H1 (cell line): ENCODE measurements around the gene CEP350. TPM values are rescaled to one million over a fixed set of nuclear protein-coding genes. Genes with fewer than 3 reads are reported as not detected.

Source experiments
- CTCF ChIA-PET: fragments of 300-600 bp; sonication (Branson Sonifier 250); formaldehyde crosslinking; loops from one replicate; lab custom pipeline; 2021; ENCODE audit not compliant: partially characterized antibody; lab: Charles Lee
- POLR2A ChIA-PET: fragments of 300-600 bp; sonication (Branson Sonifier 250); formaldehyde crosslinking; loops from one replicate; lab custom pipeline; 2021; ENCODE audit warnings: inconsistent platforms; ENCODE audit not compliant: partially characterized antibody; lab: Charles Lee
- DNase-seq, 2 experiments: peaks; one replicate each; pipeline versions ENCODE4 v3.0.0 to v3.0.0-alpha.2; 2010 to 2022; ENCODE audit warnings: low spot score in 2 of 2, low read depth in 1 of 2, mixed read lengths in 1 of 2
- FAIRE-seq: peaks from 2 replicates; lab custom pipeline; 2011; peaks lifted over from hg19 to GRCh38; lab: Jason Lieb, UNC
- H2AFZ ChIP-seq: 2 replicates; pipeline ENCODE4 v1.8.1; 2012; ENCODE audit warnings: low read length, inconsistent platforms
- H2AK5ac ChIP-seq: 2 replicates; pipeline ENCODE4 v1.6.1; 2013; ENCODE audit warnings: low read depth, low read length
- H2BK120ac ChIP-seq: replicated peaks from 2 replicates; pipeline ENCODE3; 2013; ENCODE audit warnings: low read depth, low read length, inconsistent platforms
- H2BK12ac ChIP-seq: 2 replicates; pipeline ENCODE4 v1.6.1; 2013; ENCODE audit warnings: low read depth, low read length
- H2BK15ac ChIP-seq: 2 replicates; pipeline ENCODE4 v1.6.1; 2013; ENCODE audit warnings: low read length
- H2BK20ac ChIP-seq: 2 replicates; pipeline ENCODE4 v1.6.1; 2013; ENCODE audit warnings: low read length
- H2BK5ac ChIP-seq: 2 replicates; pipeline ENCODE4 v1.6.1; 2013; ENCODE audit warnings: low read depth, low read length
- H3K14ac ChIP-seq: 2 replicates; pipeline ENCODE4 v1.6.1; 2013; ENCODE audit warnings: inconsistent platforms; ENCODE audit not compliant: insufficient read length
- H3K18ac ChIP-seq: 2 replicates; pipeline ENCODE4 v1.6.1; 2013; ENCODE audit warnings: low read length; ENCODE audit errors: extremely low read depth
- H3K23ac ChIP-seq: 2 replicates; pipeline ENCODE4 v1.6.1; 2013; ENCODE audit warnings: inconsistent platforms; ENCODE audit not compliant: insufficient read length
- H3K23me2 ChIP-seq: 2 replicates; pipeline ENCODE4 v1.6.1; 2013; ENCODE audit warnings: low read depth, low read length
- H3K27ac ChIP-seq: 2 replicates; pipeline ENCODE4 v1.6.1; 2011; ENCODE audit warnings: low read depth, low read length, inconsistent platforms
- H3K27me3 ChIP-seq, 4 experiments: replicated peaks in 1 of 4; 1 replicate in 1 of 4; 2 replicates in 3 of 4; pipeline versions ENCODE4 v1.6.1 to v1.8.1; 2011 to 2013; ENCODE audit warnings: low read length in 3 of 4, mild to moderate bottlenecking in 3 of 4, inconsistent platforms in 2 of 4, mixed read lengths in 2 of 4, moderate library complexity in 1 of 4; ENCODE audit not compliant: control insufficient read depth in 3 of 4, insufficient read depth in 3 of 4; ENCODE audit errors: extremely low read depth in 1 of 4
- H3K36me3 ChIP-seq, 4 experiments: 2 replicates each; pipeline versions ENCODE4 v1.6.1 to v1.8.1; 2011 to 2013; ENCODE audit warnings: mild to moderate bottlenecking in 4 of 4, low read length in 3 of 4, moderate library complexity in 2 of 4, control low read depth in 1 of 4, inconsistent platforms in 1 of 4; ENCODE audit not compliant: insufficient read depth in 4 of 4, control insufficient read depth in 2 of 4
- H3K4ac ChIP-seq: replicated peaks from 2 replicates; pipeline ENCODE3; 2013; ENCODE audit warnings: low read length, low read depth, mixed read lengths, inconsistent platforms; ENCODE audit not compliant: insufficient read length
- H3K4me1 ChIP-seq, 4 experiments: replicated peaks in 1 of 4; 1 replicate in 1 of 4; 2 replicates in 3 of 4; pipeline versions ENCODE4 v1.6.1 to v1.8.1; 2011 to 2013; ENCODE audit warnings: low read length in 3 of 4, inconsistent platforms in 2 of 4, mixed read lengths in 1 of 4; ENCODE audit not compliant: insufficient read depth in 4 of 4, control insufficient read depth in 3 of 4
- H3K4me2 ChIP-seq, 2 experiments: 2 replicates each; pipeline versions ENCODE4 v1.6.1 to v1.8.1; 2011 to 2013; ENCODE audit warnings: low read depth in 2 of 2, low read length in 2 of 2, control low read depth in 1 of 2, inconsistent platforms in 1 of 2, mild to moderate bottlenecking in 1 of 2; ENCODE audit not compliant: insufficient read depth in 1 of 2
- H3K4me3 ChIP-seq, 4 experiments: fragments of 200-600, 300-600 bp in 1 of 4; sonication (generic), shearing (Covaris generic), sonication (Bioruptor Twin) in 1 of 4; 2 replicates each; pipeline versions ENCODE4 v1.5.1 to v1.8.1; 2011 to 2016; ENCODE audit warnings: low read length in 4 of 4, low read depth in 3 of 4, control low read depth in 2 of 4, inconsistent platforms in 2 of 4, mild to moderate bottlenecking in 2 of 4, mixed read lengths in 1 of 4, moderate library complexity in 1 of 4; ENCODE audit not compliant: insufficient read depth in 2 of 4; ENCODE audit errors: extremely low read depth in 1 of 4
- H3K56ac ChIP-seq: replicated peaks from 2 replicates; pipeline ENCODE3; 2013; ENCODE audit warnings: low read depth, mild to moderate bottlenecking, mixed read lengths, low read length, inconsistent platforms; ENCODE audit not compliant: insufficient read length
- H3K79me1 ChIP-seq: 2 replicates; pipeline ENCODE4 v1.6.1; 2013; ENCODE audit warnings: low read depth, low read length, control low read depth
- H3K79me2 ChIP-seq, 2 experiments: 2 replicates each; pipeline versions ENCODE4 v1.6.1 to v1.8.1; 2012 to 2013; ENCODE audit warnings: low read length in 2 of 2, mild to moderate bottlenecking in 2 of 2, inconsistent platforms in 1 of 2; ENCODE audit not compliant: insufficient read depth in 2 of 2, control insufficient read depth in 1 of 2
- H3K9ac ChIP-seq, 4 experiments: replicated peaks in 1 of 4; 1 replicate in 1 of 4; 2 replicates in 3 of 4; pipeline versions ENCODE4 v1.6.1 to v1.8.1; 2011 to 2013; ENCODE audit warnings: low read depth in 3 of 4, low read length in 3 of 4, control low read depth in 2 of 4, mild to moderate bottlenecking in 2 of 4, moderate library complexity in 2 of 4, inconsistent platforms in 1 of 4; ENCODE audit errors: extremely low read depth in 1 of 4
- H3K9me3 ChIP-seq, 2 experiments: 2 replicates each; pipeline versions ENCODE4 v1.6.1 to v1.8.1; 2012 to 2013; ENCODE audit warnings: mild to moderate bottlenecking in 2 of 2, moderate library complexity in 2 of 2, control low read depth in 1 of 2, inconsistent platforms in 1 of 2, low read depth in 1 of 2, low read length in 1 of 2, mixed read lengths in 1 of 2; ENCODE audit not compliant: insufficient read depth in 2 of 2
- H4K20me1 ChIP-seq, 2 experiments: replicated peaks in 1 of 2; 2 replicates each; pipeline versions ENCODE3 to v1.8.1; 2011 to 2013; ENCODE audit warnings: inconsistent platforms in 2 of 2, low read length in 2 of 2, mild to moderate bottlenecking in 1 of 2; ENCODE audit not compliant: insufficient read depth in 2 of 2, control insufficient read depth in 1 of 2
- H4K5ac ChIP-seq: 2 replicates; pipeline ENCODE4 v1.6.1; 2013; ENCODE audit warnings: low read length, low read depth, mixed read lengths, inconsistent platforms; ENCODE audit not compliant: insufficient read length
- H4K8ac ChIP-seq: 2 replicates; pipeline ENCODE4 v1.8.0; 2013; ENCODE audit warnings: mild to moderate bottlenecking, moderate library complexity, low read length, inconsistent platforms; ENCODE audit not compliant: insufficient read depth; ENCODE audit errors: extremely low read depth
- H4K91ac ChIP-seq: replicated peaks from 2 replicates; pipeline ENCODE3; 2013; ENCODE audit warnings: low read length, mixed read lengths, inconsistent platforms; ENCODE audit not compliant: insufficient read length
- GABPA ChIP-seq: IDR thresholded peaks from 2 replicates; pipeline ENCODE4 v1.6.1; 2011; ENCODE audit warnings: mild to moderate bottlenecking, low read length, moderate library complexity, borderline replicate concordance; ENCODE audit not compliant: insufficient read depth
- JUN ChIP-seq: IDR thresholded peaks from 2 replicates; pipeline ENCODE4 v1.6.1; 2011; ENCODE audit warnings: low read depth, mild to moderate bottlenecking, improper control_type of control experiment, low read length
- TAF7 ChIP-seq: optimal IDR thresholded peaks from 2 replicates; pipeline ENCODE3; 2011; ENCODE audit warnings: low read depth, mild to moderate bottlenecking, inconsistent platforms, low read length, moderate library complexity, borderline replicate concordance
- WGBS, 2 experiments: shearing (Covaris generic) in 1 of 2; methylation state at CpG; one replicate each; pipeline versions ENCODE4 v1.1.6 to v1.1.7; 2013 to 2015; ENCODE audit warnings: low lambda C conversion rate in 2 of 2, mixed read lengths in 2 of 2, inconsistent platforms in 1 of 2, low coverage in 1 of 2, missing lambda C conversion rate in 1 of 2; ENCODE audit not compliant: insufficient replicate concordance in 2 of 2, insufficient coverage in 1 of 2, insufficient read length in 1 of 2; ENCODE audit errors: extremely low coverage in 1 of 2, missing lambda C conversion rate in 1 of 2; 5-methylcytosine and 5-hydroxymethylcytosine counted together
- polyA plus RNA-seq, 7 experiments: library from polyadenylated mRNA; depleted of rRNA in 3 of 7; stranded (reverse) in 5 of 7; unstranded in 2 of 7; fragments of >200 nt in 5 of 7; fragments of 200-250 nt in 2 of 7; gene quantifications; 1 replicate in 5 of 7; 2 replicates in 1 of 7; 4 replicates in 1 of 7; pipeline versions ENCODE4 v1.2.1 to v1.2.3, GENCODE V29; 2011 to 2013; ENCODE audit warnings: missing spikeins in 2 of 7, mixed read lengths in 2 of 7
- total RNA-seq: library from RNA; stranded (reverse); fragmentation: NEBNext Ultra II Directional; extraction: Animal tissue kit (Norgen Biotek cat#: 25700); gene quantifications from 2 replicates; pipeline ENCODE4 v1.2.1, GENCODE V29; 2021

CEP350 gene
- total and polyA plus RNA-seq, 2 of the 8 experiments (the other 6 are each of a cell fraction or from before 2014, with no cell fraction given): 5.6 to 39.4 TPM

- Histone ChIP-seq H2AK5ac (no peak overlapping the region), H4K8ac (no peak overlapping the region), H3K18ac (no peak overlapping the region), H3K27me3 (peaks cover 0 to 15% (median 8%) of the 10 kb centered on the region in 4 experiments; a peak in 6 of 7 replicates), H2BK15ac (no peak overlapping the region), H2BK12ac (no peak overlapping the region), H2BK5ac (no peak overlapping the region), H3K79me1 (peaks cover 1% of the 10 kb centered on the region; the same call in 1 of the 2 replicates), H4K91ac (no peak overlapping the region), H3K23me2 (peaks cover 8% of the 10 kb centered on the region), H2BK20ac (no peak overlapping the region), H3K4me1 (peaks cover 1 to 6% (median 3%) of the 10 kb centered on the region in 4 experiments; a peak in 6 of 7 replicates), H4K5ac (no peak overlapping the region), H3K4ac (no peak overlapping the region), H2AFZ (no peak overlapping the region), H2BK120ac (no peak overlapping the region), H3K4me2 (no peak overlapping the region; a peak in 1 of 4 replicates), H3K36me3 (no peaks in the 10 kb centered on the region), H3K14ac (no peak overlapping the region), H4K20me1 (peaks cover 3 to 6% of the 10 kb centered on the region in 2 experiments), H3K4me3 (no peak overlapping the region), H3K56ac (no peak overlapping the region), H3K23ac (no peak overlapping the region), H3K9me3 (no peaks in the 10 kb centered on the region), H3K9ac (no peak overlapping the region), H3K79me2 (peaks cover 5 to 23% of the 10 kb centered on the region in 2 experiments; a peak in 3 of 4 replicates), H3K27ac (no peak overlapping the region)
- ChIA-PET POLR2A (interaction anchor here (1.0 to 4.2 kb wide), 3 partner anchors 14 to 70 kb away, joined by 3 to 36 read pairs (median 3); no protein-coding TSS in a partner anchor), CTCF (interaction anchor here (0.6 to 8.1 kb wide), 3 partner anchors 14 to 218 kb away, joined by 3 to 108 read pairs (median 18); no protein-coding TSS in a partner anchor)
- DNase-seq (no peak), FAIRE-seq (no peak)
- TF ChIP-seq GABPA (no peak), JUN (no peak), TAF7 (no peak)
- 92% methylated on average over 5 of the region's 5 CpGs; no CpG with 5 or more reads in 1 of the 2 experiments for WGBS, 2 experiments
Measured at GRCh38 chr1:180153032-180153431, 198.4 kb downstream of the CEP350 start.
